GM18951 (cell line): ENCODE results near the gene RRBP1.

ENCODE experiments used
- POLR2A ChIP-seq: IDR thresholded peaks from 4 replicates; pipeline ENCODE4 v1.6.1; 2011; ENCODE audit warnings: mild to moderate bottlenecking; ENCODE audit not compliant: insufficient read length, insufficient read depth; ENCODE audit errors: extremely low read depth
- in situ Hi-C: fragments of 300-500 bp; cut with MboI; formaldehyde crosslinking; loops from one replicate; pipeline ENCODE4 v1.12.0; 2022; ENCODE audit warnings: low sequenced_read_pairs, mixed read lengths, inconsistent platforms; ENCODE audit not compliant: unreplicated experiment

Gene RRBP1, protein sequence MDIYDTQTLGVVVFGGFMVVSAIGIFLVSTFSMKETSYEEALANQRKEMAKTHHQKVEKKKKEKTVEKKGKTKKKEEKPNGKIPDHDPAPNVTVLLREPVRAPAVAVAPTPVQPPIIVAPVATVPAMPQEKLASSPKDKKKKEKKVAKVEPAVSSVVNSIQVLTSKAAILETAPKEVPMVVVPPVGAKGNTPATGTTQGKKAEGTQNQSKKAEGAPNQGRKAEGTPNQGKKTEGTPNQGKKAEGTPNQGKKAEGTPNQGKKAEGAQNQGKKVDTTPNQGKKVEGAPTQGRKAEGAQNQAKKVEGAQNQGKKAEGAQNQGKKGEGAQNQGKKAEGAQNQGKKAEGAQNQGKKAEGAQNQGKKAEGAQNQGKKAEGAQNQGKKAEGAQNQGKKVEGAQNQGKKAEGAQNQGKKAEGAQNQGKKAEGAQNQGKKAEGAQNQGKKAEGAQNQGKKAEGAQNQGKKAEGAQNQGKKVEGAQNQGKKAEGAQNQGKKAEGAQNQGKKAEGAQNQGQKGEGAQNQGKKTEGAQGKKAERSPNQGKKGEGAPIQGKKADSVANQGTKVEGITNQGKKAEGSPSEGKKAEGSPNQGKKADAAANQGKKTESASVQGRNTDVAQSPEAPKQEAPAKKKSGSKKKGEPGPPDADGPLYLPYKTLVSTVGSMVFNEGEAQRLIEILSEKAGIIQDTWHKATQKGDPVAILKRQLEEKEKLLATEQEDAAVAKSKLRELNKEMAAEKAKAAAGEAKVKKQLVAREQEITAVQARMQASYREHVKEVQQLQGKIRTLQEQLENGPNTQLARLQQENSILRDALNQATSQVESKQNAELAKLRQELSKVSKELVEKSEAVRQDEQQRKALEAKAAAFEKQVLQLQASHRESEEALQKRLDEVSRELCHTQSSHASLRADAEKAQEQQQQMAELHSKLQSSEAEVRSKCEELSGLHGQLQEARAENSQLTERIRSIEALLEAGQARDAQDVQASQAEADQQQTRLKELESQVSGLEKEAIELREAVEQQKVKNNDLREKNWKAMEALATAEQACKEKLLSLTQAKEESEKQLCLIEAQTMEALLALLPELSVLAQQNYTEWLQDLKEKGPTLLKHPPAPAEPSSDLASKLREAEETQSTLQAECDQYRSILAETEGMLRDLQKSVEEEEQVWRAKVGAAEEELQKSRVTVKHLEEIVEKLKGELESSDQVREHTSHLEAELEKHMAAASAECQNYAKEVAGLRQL (N-terminal part only)

DNA sequence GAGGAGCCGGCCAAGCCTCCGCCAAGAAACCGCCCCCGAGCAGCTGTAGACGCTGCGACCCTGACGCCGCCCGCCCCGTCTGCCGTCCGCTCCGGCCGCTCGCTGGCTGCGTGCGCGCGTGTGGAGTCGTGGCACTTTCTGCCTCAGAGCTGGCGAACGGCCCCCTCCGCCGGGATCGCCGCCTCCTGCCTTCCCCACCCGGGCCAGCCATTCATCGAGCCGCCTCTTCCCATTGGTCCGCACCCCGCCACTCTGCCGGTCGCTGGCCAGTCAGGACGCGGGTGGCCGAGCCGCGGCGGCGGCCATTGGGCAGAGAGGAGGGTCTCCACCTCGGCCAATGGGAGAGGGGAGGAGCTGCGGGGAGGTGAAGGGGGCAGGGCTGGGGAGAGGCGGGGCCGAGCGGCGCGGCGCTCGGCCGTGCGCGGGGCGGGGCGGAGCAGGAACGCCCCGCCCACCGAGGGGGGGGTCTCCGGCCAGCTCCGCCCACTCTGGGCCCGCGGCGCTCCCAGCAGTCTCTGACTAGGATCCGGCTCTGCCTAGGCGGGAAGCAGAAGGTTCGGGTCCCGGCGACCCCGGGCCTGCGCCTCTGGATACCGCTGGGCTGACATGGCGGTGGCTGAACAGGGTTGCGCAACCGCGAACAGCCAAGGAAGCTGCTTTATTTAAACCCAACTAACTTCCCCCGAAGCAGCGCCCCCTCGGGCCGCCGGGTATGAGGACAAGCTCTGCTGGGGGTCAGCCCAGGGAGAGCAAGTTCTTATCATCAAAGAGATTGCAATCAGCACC, at the start of gene RRBP1:
Gene RRBP1, minus strand, starts transcription at position 140 of the 786 bp plus-strand sequence. CDS start 21,735 bp downstream, outside the sequence.
- in situ Hi-C loops, result loop anchor here (25.0 kb wide), 1 partner anchor 205 kb away; no protein-coding TSS in a partner anchor
- TF ChIP-seq POLR2A, result peak; percentile 87

DNA sequence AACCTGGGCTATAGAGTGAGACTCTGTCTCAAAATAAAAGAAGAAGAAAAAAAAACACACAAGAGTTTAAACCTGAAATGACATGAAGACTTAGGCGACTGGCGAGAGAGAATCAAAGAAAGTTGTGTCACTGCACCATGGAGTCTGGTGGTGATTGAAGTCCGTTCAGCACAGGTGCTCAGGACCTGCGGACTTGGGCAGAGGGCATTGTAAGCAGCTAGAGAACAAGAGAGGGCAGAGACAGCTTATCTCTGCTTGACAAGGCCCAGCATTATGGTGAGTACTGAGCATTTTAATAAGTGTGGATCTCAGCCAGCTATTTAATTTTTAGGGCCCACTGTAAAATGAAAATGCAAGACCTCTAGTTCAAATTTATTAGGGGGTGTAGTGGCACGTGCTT, 49.2 kb upstream of the RRBP1 start:
- TF ChIP-seq POLR2A, result no peak
- in situ Hi-C loops, result no loop called here

DNA sequence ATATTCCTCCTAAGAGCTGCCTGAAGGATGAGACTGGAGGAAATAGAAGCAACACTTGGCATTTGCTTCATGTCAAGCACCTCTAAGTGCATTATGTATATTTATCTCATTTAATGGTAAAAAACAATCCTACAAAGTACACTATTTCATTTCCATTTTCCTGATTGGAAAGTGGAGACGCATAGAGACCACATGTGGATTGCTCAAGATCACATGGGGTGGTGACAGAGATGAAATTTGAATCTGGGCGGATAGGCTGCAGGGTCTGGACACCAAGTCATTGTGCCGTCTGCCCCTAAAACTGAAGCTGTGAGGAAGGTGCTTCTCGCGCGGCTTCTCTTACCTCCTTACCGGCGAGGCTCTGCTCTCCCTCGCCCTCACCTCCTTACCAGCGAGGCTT, 48.0 kb upstream of the RRBP1 start:
- in situ Hi-C loops, result no loop called here

DNA sequence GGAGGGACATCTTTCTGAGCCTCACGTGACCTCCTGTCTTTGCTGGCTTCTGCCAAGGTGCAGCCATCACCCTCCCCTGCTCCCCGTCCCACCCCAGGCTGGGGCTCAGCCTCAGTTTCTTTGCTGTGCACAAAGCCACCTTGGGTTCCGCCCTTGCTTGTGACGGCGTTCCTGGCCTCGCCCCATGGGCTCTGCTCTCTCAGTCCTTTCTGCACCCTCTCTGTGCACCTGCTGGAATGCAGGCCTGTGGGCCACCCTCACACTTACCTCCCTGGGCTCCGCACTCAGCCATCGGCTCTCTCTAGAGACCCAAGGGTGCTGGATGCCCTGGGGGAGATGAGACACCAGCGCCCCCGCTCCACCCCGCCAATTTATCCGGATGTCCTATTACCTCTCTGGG, 46.0 kb upstream of the RRBP1 start:
- in situ Hi-C loops, result no loop called here
- TF ChIP-seq POLR2A, result no peak

More for the DNA sequence above, 48.0 kb upstream of the RRBP1 start:
- TF ChIP-seq POLR2A, result no peak

DNA sequence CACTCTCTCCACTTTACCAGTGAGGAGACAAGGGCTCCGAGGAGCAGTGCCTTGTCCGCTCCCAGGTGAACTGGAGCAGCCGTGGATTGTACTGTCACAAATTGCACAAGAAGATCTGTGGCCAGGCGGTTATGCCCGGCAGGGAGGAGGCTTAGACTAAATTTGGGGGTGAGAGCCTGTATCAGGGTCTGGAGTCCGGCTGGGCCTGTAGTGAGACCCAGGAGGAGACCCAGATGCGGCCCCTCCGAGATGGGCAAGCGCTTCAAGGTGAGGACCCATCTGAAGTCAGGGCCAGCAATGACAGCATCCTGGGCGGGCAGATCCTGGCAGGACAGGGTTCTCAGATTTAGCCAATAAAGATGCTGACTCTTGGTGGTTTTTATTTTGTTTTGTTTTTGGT, 45.3 kb upstream of the RRBP1 start:
- in situ Hi-C loops, result no loop called here
- no peak for TF ChIP-seq POLR2A

DNA sequence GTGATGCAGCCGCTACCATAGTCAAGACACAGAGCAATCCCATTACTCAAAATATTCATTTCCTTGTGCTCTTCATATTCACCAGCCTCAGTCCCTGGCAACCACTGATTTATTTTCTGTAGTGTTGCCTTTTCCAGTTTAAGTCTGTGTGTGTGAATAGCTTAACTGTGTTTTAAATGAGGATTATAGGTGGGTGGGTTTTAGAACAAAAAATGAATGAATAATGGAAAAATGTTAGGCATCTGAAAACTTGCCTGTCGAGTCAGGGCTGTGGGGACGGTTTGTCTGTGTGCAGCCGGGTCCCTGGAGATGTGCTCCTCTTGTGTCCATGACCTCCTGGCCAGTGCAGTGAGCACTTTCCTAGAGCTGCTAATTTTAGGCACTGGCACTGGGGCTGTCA, 44.9 kb upstream of the RRBP1 start:
- in situ Hi-C loops, result no loop called here
- TF ChIP-seq POLR2A, result no peak

DNA sequence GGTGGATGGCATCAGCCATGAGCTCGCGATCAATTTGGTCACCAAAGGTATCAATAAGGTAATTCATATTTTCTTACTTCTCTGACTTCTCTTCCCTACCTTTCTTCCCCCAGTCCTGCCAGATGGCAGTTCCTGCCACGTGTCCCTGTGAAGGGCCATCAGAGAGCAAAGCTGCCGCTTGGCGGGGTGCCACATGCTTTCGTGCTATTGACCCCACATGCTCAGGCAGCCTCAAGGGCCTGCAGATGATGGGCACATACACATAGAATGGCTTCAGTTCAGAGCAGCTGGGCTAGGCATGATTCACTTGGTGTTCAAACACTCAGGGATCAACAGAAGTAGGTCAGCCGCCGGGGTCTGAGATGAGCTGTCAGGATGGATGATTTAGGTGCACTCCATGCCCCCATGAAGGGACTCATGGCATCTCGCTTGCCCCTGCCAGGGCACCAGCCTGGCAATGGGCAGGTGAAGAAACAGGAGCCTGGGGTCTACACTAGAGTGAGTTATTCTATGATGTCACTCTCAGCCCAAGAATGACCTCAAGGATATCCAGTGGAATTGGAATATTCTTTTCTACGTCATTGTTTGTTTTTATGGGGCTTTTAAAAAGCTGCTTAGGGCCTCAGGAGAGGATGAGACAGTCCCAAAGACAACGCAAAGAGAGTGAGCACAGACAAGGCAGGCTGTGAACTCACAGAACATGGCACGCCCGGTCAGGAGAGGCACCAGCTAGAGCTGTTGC, 43.2 kb upstream of the RRBP1 start:
- no peak for TF ChIP-seq POLR2A
- in situ Hi-C loops, result no loop called here

DNA sequence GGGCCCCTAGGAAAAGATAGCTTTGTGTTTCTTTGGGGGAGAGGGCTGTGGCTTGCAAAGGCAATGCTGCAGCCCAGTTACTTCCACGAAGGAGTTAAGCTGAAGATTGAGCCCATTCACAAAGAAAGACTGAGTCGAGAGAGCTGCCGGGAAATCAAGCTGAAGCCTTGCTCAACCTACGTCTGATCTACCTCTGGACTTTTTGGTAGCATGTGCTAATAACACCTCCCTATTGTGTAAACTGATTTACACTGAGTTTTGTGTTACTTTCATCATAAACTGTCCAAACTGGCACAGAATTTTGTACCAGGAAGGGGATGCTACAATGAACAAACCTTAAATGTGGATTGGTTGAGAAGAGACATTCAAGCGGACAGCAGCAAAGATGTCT, 41.3 kb upstream of the RRBP1 start:
- in situ Hi-C loops, result no loop called here
- no peak for TF ChIP-seq POLR2A

DNA sequence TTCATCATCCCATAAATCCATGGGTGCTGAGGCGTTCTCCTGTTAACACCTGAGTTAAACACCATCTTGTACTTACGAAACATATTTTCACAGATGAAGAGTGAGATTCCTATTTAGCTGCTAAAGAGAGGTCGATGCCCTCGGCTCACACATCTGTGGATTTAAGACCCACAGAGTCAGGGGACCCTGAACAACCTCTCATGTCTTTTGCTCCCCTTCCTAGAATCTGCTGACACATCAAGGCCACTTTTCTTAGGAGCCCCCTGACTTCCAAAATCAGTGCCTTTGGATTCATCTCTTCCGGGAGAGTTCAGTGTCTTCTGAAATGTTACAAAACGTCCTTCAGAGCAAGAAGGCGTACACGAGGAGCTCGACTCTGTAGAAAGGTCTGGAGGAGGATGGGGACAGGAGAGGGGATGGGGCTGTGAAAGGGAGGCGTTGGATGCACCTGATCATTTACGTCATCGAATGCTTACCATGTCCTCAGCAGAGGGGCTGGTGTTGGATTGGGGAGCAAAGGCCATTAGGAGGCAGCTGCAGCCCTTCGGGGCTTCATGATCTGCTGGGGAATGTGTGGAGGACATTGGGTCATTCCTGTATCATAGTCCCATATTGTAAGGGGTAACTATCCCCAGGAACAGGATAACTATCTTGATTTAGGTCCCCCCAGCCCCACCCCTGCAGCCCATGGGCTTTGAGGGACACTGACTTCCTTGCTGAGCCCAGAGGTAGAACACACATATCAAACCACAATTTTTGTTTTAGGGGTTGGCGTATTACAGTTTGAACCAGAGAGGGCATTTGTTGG, 40.7 kb upstream of the RRBP1 start:
- no peak for TF ChIP-seq POLR2A
- in situ Hi-C loops, result no loop called here

DNA sequence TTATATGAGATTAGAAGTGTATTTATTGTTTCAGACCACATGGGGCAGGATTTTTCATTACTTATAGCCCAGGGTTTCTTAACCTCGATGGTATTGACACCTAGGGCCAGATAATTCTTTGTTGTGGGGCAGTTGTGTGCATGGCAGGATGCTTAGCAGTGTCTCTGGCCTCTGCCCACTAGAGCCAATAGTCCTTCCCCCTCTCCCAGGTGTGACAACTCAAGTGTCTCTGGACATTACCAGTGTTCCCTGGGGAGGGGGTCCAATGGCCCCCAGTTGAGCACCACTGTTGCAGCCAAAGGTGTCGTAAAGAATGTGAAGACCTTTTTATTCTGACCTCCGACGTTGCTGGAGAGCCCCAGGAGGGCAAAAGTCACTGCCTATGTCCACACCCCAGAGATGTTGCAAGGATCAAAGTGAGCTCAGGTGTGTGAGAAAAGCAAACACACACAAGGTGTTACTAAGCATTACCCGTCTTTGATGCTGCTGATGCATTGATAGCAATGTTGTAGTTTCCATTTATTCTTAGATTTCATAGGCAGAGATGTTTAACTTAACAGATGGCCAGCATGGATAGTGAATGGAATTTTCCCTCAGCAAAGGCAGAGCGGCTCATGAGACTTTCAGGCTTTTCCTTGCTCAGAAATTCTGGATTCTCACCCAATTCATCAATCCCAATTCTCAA, 39.9 kb upstream of the RRBP1 start:
- TF ChIP-seq POLR2A, result no peak
- in situ Hi-C loops, result no loop called here
